ENCODE data around the gene DPP7.

The DPP7 gene

GRCh38 chr9:137148242-137148641 is 33.7 kb upstream of the DPP7 start:
- Histone ChIP-seq H3K9ac (no peak overlapping the region), H3K4me1 (no peaks in the 10 kb centered on the region)

GRCh38 chr9:137147793-137148160 is 33.2 kb upstream of the DPP7 start:
- no peaks in the 10 kb centered on the region for H3K9me3 ChIP-seq (ENCODE audit: control insufficient read depth, low read length)

More at GRCh38 chr9:137148242-137148641, 33.7 kb upstream of the DPP7 start:
- Histone ChIP-seq H3K9me3 (ENCODE audit: control insufficient read depth, low read length) (no peaks in the 10 kb centered on the region), H3K27ac (no peak overlapping the region), H3K27me3 (ENCODE audit: control insufficient read depth, insufficient read depth, low read length) (no peaks in the 10 kb centered on the region), H3K4me2 (ENCODE audit: low read length) (no peak overlapping the region), H3K4me3 (ENCODE audit: low read depth, low read length) (no peak overlapping the region), H3K36me3 (ENCODE audit: control insufficient read depth, insufficient read depth, low read length) (no peaks in the 10 kb centered on the region), H2AFZ (no peak overlapping the region), H3K79me2 (no peaks in the 10 kb centered on the region)
- TF ChIP-seq CTCF (IDR thresholded peaks at IDR 0.05), result no peak

GRCh38 chr9:137147091-137147792 is 32.7 kb upstream of the DPP7 start:
- TF ChIP-seq CTCF (IDR thresholded peaks at IDR 0.05), result no peak
- Histone ChIP-seq H3K9ac (no peak overlapping the region), H3K27ac (no peak overlapping the region), H3K27me3 (ENCODE audit: control insufficient read depth, insufficient read depth, low read length) (peaks cover 2% of the 10 kb centered on the region), H3K4me1 (no peaks in the 10 kb centered on the region), H3K9me3 (ENCODE audit: control insufficient read depth, low read length) (no peaks in the 10 kb centered on the region), H3K4me3 (ENCODE audit: low read depth, low read length) (no peak overlapping the region), H3K36me3 (ENCODE audit: control insufficient read depth, insufficient read depth, low read length) (no peaks in the 10 kb centered on the region), H3K79me2 (no peaks in the 10 kb centered on the region), H3K4me2 (ENCODE audit: low read length) (no peak overlapping the region), H2AFZ (no peak overlapping the region)

More at GRCh38 chr9:137147793-137148160, 33.2 kb upstream of the DPP7 start:
- H3K4me1 ChIP-seq, result no peaks in the 10 kb centered on the region
- H3K27me3 ChIP-seq (ENCODE audit: control insufficient read depth, insufficient read depth, low read length), result no peaks in the 10 kb centered on the region
- H2AFZ ChIP-seq, result no peak overlapping the region
- no peak for TF ChIP-seq CTCF (IDR thresholded peaks at IDR 0.05)
- no peak overlapping the region for H3K9ac ChIP-seq
- H3K4me2 ChIP-seq (ENCODE audit: low read length), result no peak overlapping the region
- no peak overlapping the region for H3K27ac ChIP-seq
- H3K36me3 ChIP-seq (ENCODE audit: control insufficient read depth, insufficient read depth, low read length), result no peaks in the 10 kb centered on the region
- H3K4me3 ChIP-seq (ENCODE audit: low read depth, low read length), result no peak overlapping the region
- H3K79me2 ChIP-seq, result no peaks in the 10 kb centered on the region

GRCh38 chr9:137146527-137146918 is 32.0 kb upstream of the DPP7 start:
- Histone ChIP-seq H3K4me2 (ENCODE audit: low read length) (no peak overlapping the region), H3K36me3 (ENCODE audit: control insufficient read depth, insufficient read depth, low read length) (no peaks in the 10 kb centered on the region), H3K27me3 (ENCODE audit: control insufficient read depth, insufficient read depth, low read length) (peaks cover 4% of the 10 kb centered on the region), H2AFZ (no peak overlapping the region), H3K27ac (no peak overlapping the region), H3K9ac (no peak overlapping the region), H3K79me2 (no peaks in the 10 kb centered on the region), H3K4me3 (ENCODE audit: low read depth, low read length) (no peak overlapping the region), H3K9me3 (ENCODE audit: control insufficient read depth, low read length) (no peaks in the 10 kb centered on the region), H3K4me1 (no peaks in the 10 kb centered on the region)
- no peak for TF ChIP-seq CTCF (IDR thresholded peaks at IDR 0.05)
